GM19463 (cell line): Measurements from ENCODE around the gene PHPT1.
"Not testable (repeated sequence)": the region's sequence is repeated elsewhere in the genome, so short reads cannot be mapped to it uniquely, and the experiment has no call there.

Source experiments
- ATAC-seq: cut with Tn5 transposase; IDR thresholded peaks from one replicate; pipeline ENCODE4 v1.9.1; 2021; ENCODE audit warnings: mild to moderate bottlenecking, moderate library complexity; ENCODE audit not compliant: unreplicated experiment

Gene PHPT1

DNA sequence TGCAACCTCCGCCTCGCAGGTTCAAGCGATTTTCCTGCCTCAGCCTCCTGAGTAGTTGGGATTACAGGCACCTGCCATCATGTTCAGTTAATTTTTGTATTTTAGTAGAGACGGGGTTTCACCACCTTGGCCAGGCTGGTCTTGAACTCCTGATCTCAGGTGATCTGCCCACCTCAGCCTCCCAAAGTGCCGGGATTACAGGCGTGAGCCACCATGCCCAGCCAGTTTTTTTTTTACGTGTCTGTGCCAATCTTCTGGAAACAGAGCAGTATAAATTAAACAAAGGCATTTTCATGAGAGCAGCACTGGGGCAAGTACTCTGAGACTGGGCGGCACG is 33.7 kb downstream of the PHPT1 start:
- ATAC-seq, result not testable (repeated sequence)

DNA sequence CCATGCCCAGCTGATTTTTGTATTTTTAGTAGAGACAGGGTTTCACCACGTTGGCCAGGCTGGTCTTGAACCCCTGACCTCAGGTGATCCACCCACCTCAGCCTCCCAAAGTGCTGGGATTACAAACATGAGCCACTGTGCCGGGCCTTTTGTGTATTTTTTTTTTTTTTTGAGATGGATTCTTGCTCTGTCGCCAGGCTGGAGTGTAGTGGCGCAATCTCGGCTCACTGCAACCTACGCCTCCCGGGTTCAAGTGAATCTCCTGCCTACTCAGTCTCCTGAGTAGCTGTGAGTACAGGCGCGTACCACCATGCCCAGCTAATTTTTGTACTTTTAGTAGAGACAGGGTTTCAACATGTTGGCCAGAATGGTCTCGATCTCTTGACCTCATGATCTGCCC is 34.5 kb downstream of the PHPT1 start:
- not testable (repeated sequence) for ATAC-seq

DNA sequence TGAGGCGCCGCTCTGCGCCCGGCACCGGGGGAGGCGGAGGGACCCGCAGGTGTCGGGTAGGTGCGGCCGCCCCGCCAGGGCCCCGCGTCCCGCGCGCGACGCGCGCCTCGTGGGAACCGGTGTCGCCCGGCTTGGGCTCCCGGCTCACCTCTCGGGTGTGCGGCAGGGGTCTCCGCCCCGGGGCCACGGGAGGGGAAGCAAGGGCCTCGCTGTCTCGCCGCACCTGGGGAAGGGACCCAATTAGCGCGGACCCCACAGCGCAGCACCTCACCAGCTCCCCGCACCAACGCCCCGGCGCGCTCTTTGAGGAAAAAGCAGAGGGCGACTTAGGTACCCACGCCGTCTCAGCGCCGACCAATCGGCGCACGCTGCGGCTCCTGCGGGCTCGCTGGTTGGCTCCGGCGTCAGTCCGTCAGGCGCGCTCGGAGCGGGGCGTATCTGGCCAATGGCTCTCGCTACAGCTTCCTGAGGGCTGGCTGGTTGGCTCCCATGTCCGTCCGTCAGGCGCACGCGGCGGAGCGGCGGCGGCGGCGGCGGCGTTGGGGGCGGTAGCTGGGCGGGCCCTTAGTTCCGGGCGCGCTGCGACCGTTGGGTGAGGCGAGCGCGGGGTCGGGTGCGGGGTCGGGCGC is 36.9 kb downstream of the PHPT1 start, which contains the start of gene TRAF2:
Gene TRAF2 (plus strand): TSS at position 567 of the 629 bp plus-strand sequence. CDS start 12,225 bp downstream, outside the sequence.
- ATAC-seq, result peak; percentile 82

DNA sequence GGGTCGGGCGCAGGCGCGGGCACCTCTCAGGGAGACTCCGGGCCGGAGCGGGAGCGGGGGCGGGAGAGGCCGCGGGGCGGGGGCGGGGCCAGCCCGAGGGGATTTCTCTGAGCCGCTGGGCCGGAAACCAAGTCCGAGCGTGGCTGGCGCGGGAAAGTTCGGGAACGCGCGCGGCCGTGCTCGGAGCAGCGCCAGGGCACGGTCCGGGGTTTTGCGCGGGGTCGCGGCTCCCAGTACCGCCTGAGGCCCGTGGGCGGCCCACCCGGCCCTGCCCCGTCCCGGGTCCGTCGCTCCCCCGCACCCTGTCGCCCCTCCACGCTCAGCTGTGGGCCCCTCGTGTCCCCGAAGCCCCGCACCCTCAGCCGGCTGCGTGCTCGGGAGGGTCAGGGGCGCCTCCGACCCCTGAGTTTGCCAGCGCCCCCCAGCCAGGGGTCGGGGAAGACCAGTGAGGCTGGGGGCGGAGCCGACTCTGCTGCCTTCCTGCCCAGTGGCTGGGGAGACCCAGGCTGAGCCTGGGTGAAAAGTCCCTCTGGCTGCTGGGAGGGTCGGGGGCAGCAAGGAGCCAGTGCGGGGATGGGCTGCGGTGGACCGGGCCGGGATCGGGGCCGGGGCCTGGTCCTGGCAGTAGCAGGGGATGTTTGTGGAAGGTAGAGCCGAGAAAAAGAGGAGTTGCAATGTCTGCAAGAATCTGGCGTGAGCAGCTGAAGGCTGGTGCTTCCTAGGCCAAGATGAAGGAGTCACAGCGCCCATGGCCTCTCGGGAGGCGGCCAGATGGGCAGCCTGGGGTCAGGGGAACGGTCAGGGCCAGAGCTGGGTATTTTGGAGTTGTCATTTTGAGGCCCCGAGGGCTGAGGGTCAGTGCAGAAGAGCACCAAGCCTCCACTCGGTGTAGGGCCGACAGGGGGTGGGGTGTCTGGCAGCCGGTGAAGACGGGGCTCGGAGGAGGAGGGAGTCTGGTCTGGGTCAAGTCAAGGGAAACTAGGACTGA is 37.7 kb downstream of the PHPT1 start:
- peak; percentile 15 for ATAC-seq

DNA sequence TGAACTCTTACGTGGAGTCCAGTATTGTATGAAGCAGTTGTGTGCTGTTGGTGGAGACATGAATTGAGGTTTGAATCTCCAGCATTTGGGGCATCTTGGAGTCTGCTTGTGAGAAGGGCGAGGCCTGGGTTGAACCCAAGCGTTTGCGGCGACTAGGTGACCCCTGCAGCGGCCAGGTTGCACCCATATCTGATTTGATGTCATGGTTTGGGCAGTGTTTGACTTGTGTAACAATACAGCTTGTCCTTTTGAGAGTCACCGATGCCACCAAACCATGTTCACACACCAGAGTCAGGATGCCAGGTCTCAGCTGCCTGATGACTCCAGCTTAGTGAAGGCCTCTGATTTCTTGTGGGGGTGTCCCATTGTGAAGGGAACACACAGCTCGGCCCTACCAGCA is 39.2 kb downstream of the PHPT1 start:
- ATAC-seq, result no peak

DNA sequence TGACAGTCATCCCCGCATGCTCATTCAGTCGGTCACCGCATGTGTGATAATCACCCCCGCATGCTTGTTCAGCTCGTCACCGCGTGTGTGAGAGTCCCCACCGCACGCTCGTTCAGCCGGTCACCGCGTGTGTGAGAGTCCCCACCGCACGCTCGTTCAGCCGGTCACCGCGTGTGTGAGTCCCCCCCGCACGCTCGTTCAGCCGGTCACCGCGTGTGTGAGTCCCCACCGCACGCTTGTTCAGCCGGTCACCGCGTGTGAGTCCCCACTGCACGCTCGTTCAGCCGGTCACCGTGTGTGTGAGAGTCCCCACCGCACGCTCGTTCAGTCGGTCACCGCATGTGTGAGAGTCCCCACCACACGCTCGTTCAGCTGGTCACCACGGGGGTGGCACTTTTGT is 40.6 kb downstream of the PHPT1 start:
- no peak for ATAC-seq

DNA sequence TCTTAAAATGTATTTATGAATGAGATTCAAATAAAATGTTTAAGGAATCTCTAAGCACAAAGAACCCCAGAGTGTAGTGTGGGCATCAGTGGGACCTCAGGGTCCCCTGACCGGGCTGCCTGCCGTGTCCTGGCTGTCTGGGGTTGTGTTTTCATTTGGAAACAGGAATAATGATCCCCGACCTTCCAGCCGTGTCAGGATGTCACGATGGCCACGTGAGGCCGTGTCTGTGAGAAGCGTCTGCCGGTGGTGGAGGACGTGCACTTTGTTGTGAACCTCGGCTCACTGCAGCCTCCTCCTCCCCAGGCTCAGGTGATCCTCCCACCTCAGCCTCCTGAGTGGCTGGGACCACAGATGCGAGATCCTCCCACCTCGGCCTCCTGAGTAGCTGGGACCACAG is 41.5 kb downstream of the PHPT1 start:
- no peak for ATAC-seq

DNA sequence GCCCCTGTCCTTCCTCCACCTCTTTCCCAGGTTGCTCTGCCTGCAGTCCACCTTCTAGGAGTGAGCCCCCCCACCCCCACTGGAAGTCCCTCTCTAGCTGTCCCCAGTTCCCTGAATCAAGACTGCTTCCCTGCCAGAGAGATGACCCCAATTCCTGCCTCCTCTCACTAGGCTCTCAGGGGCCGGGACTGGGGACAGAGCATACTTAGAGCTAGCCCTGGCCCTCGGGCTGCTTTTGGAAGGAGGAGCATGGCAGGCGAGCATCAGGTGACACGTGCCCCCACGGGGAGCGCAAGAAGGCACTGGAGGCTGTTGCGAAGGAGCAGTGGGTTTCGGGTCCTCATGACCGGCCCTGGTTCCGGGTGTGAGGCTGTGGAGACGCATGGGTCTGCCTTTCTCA is 46.8 kb downstream of the PHPT1 start:
- no peak for ATAC-seq

DNA sequence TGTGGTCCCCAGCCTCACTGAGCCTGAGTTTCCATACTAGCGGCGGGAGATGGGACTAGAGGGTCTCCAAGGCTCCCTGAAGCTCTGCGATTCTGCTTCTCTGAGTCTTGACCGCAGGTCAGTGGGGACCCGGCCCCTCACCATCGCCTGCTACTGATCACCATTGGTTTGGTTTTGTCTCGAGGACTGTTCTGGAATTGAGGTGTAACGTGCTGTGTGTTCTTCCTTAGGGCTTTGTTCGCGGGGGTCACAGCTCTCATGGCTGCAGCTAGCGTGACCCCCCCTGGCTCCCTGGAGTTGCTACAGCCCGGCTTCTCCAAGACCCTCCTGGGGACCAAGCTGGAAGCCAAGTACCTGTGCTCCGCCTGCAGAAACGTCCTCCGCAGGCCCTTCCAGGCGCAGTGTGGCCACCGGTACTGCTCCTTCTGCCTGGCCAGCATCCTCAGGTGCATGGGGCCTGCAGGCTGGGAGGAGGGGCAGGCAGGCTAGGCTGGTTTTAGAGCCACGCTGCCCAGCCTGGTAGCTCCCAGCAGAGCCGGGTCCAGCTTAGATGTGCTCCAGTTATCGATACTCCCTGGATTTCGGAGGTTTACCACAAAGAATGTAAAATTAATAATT is 49.4 kb downstream of the PHPT1 start:
- no peak for ATAC-seq

DNA sequence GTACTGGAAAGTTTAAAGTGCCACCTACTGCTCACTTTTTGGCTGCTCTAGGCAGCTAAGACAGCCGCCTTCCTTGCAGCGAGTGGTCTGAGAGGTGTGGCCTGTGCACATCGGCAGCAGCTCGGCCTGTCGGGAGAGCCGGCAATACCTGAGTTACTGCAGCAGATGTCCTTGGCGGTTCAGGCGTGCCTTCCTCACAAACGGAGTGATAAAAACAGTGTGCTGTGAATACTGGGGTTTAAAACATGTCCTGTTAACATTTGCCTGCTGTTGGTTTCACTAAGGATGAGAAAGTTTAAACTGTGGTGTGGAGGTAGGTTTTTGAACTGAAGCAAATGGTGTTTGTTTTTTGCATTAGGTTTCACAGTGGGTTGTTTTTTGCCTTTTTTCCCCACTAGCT is 50.0 kb downstream of the PHPT1 start:
- no peak for ATAC-seq

DNA sequence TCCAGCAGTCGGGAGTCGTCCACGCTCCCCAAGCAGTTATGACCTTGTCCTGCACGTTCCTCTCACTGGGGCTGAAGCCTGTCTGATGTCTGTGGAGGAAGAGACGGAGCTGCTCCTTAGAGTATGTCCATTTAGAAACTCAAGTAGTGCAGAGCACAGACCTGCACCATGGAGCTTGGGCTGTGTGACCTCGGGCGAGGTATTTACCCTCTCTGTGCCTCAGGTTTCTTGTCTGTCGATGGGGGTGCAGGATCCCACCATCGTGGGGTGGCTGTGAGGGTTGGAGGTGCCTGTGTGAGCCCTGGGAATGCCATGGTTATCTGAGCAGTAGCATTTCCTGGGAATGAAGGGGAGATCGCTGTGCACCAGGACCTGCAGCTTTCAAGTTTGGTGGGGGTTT is 51.3 kb downstream of the PHPT1 start:
- ATAC-seq, result no peak
